ENCODE results near the gene CSNK2A3.

GRCh38 chr11:11384829-11385228 lies 31.8 kb upstream of the CSNK2A3 start:
- TF ChIP-seq, protein P1, sequence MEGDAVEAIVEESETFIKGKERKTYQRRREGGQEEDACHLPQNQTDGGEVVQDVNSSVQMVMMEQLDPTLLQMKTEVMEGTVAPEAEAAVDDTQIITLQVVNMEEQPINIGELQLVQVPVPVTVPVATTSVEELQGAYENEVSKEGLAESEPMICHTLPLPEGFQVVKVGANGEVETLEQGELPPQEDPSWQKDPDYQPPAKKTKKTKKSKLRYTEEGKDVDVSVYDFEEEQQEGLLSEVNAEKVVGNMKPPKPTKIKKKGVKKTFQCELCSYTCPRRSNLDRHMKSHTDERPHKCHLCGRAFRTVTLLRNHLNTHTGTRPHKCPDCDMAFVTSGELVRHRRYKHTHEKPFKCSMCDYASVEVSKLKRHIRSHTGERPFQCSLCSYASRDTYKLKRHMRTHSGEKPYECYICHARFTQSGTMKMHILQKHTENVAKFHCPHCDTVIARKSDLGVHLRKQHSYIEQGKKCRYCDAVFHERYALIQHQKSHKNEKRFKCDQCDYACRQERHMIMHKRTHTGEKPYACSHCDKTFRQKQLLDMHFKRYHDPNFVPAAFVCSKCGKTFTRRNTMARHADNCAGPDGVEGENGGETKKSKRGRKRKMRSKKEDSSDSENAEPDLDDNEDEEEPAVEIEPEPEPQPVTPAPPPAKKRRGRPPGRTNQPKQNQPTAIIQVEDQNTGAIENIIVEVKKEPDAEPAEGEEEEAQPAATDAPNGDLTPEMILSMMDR (conservative IDR thresholded peaks at IDR 0.05; ENCODE audit: low read length): no peak
- TF ChIP-seq EZH2phosphoT487 (IDR thresholded peaks at IDR 0.05; ENCODE audit: borderline replicate concordance, low read depth, low read length): no peak
